HCT116 (cell line): ENCODE results near the gene CUBN. TPM values are rescaled to one million over a fixed set of nuclear protein-coding genes. Genes with fewer than 3 reads are reported as not detected.

Experiments used
- ATAC-seq: fragments of 200-7000 bp; cut with Tn5 transposase; 2 replicates; pipeline ENCODE4 v1.9.1; 2020; ENCODE audit warnings: mild to moderate bottlenecking, moderate library complexity
- BruUV-seq: library from RNA; stranded (reverse); fragments of 400-500 nt; replicated peaks from 2 replicates; lab custom pipeline; 2021; lab: Mats Ljungman, UMichigan
- CTCF ChIA-PET: fragments of 300-600 bp; sonication (Branson Sonifier 250); formaldehyde crosslinking; loops from one replicate; lab custom pipeline; 2021; ENCODE audit warnings: antibody characterized with exemption; lab: Charles Lee
- POLR2A ChIA-PET: fragments of 300-600, 350-600 bp; sonication (Branson Sonifier 250); formaldehyde crosslinking; loops from one replicate; lab custom pipeline; 2021; ENCODE audit warnings: antibody characterized with exemption; lab: Charles Lee
- RAD21 ChIA-PET, 2 experiments: fragments of 300-600 bp; sonication (Branson Sonifier 250); formaldehyde crosslinking; loops; one replicate each; lab custom pipeline; 2023; ENCODE audit warnings: low total read pairs in 2 of 2; ENCODE audit not compliant: uncharacterized antibody in 2 of 2, unreplicated experiment in 2 of 2, low non-redundant PET in 1 of 2; lab: Charles Lee
- DNase-seq: peaks from one replicate; pipeline ENCODE4 v3.0.0-alpha.2; 2010; ENCODE audit warnings: low read depth, low spot score
- H2AFZ ChIP-seq: fragments of 200-600 bp; shearing (Covaris generic), sonication (generic); 2 replicates; pipeline ENCODE4 v1.6.1; 2017; ENCODE audit warnings: low read depth, mixed run types, mixed read lengths, antibody characterized with exemption, low read length; ENCODE audit not compliant: poor library complexity, severe bottlenecking
- H3K27ac ChIP-seq: 2 replicates; pipeline ENCODE4 v1.5.1; 2012; ENCODE audit warnings: low read depth, low read length
- H3K27me3 ChIP-seq: fragments of 200-600 bp; sonication (generic); 2 replicates; pipeline ENCODE4 v1.6.1; 2016; ENCODE audit warnings: mixed run types, low read length, mixed read lengths; ENCODE audit not compliant: insufficient read depth
- H3K36me3 ChIP-seq, 2 experiments: fragments of 200-500 bp in 1 of 2; fragments of 200-600 bp in 1 of 2; sonication (Bioruptor generic) in 1 of 2; sonication (generic) in 1 of 2; 2 replicates each; pipeline versions ENCODE4 v1.5.1 to v1.6.1; 2014 to 2016; ENCODE audit warnings: low read length in 2 of 2, inconsistent platforms in 1 of 2, mixed read lengths in 1 of 2, mixed run types in 1 of 2; ENCODE audit not compliant: insufficient read depth in 2 of 2, control insufficient read depth in 1 of 2
- H3K4me1 ChIP-seq, 2 experiments: fragments of 200-600 bp in 1 of 2; sonication (generic) in 1 of 2; 2 replicates each; pipeline versions ENCODE4 v1.5.1 to v1.6.1; 2012 to 2017; ENCODE audit warnings: low read length in 2 of 2, inconsistent platforms in 1 of 2, mild to moderate bottlenecking in 1 of 2, mixed read lengths in 1 of 2, mixed run types in 1 of 2, moderate library complexity in 1 of 2; ENCODE audit not compliant: insufficient read depth in 2 of 2, control insufficient read depth in 1 of 2
- H3K4me2 ChIP-seq: fragments of 200-600 bp; sonication (generic); 2 replicates; pipeline ENCODE4 v1.6.1; 2017; ENCODE audit warnings: mixed run types, low read length, mixed read lengths
- H3K4me3 ChIP-seq, 2 experiments: fragments of 200-600 bp in 1 of 2; sonication (generic) in 1 of 2; replicated peaks in 1 of 2; 2 replicates each; pipeline ENCODE4 v1.5.1; 2011 to 2016; ENCODE audit warnings: low read length in 2 of 2, control low read depth in 1 of 2, low read depth in 1 of 2, mild to moderate bottlenecking in 1 of 2, mixed read lengths in 1 of 2, mixed run types in 1 of 2
- H3K79me2 ChIP-seq: fragments of 200-600 bp; sonication (generic); 2 replicates; pipeline ENCODE4 v1.6.1; 2017; ENCODE audit warnings: mild to moderate bottlenecking, mixed run types, low read length, moderate library complexity, mixed read lengths; ENCODE audit not compliant: insufficient read depth
- H3K9ac ChIP-seq: fragments of 200-600 bp; sonication (generic); 2 replicates; pipeline ENCODE4 v1.6.1; 2016; ENCODE audit warnings: low read length, mixed read lengths
- H3K9me2 ChIP-seq: fragments of 200-600 bp; sonication (generic), shearing (Covaris generic); 2 replicates; pipeline ENCODE4 v1.6.1; 2017; ENCODE audit warnings: mixed run types, mild to moderate bottlenecking, moderate library complexity; ENCODE audit not compliant: insufficient read depth
- H3K9me3 ChIP-seq, 2 experiments: fragments of 200-500 bp in 1 of 2; fragments of 200-600 bp in 1 of 2; sonication (Bioruptor generic) in 1 of 2; sonication (generic) in 1 of 2; 2 replicates each; pipeline ENCODE4 v1.6.1; 2014 to 2017; ENCODE audit warnings: low read length in 2 of 2, mixed read lengths in 2 of 2, inconsistent platforms in 1 of 2, low read depth in 1 of 2, mild to moderate bottlenecking in 1 of 2, mixed run types in 1 of 2, moderate library complexity in 1 of 2; ENCODE audit not compliant: control insufficient read depth in 1 of 2, insufficient read depth in 1 of 2
- H4K20me1 ChIP-seq: fragments of 200-600 bp; sonication (generic), shearing (Covaris generic); 2 replicates; pipeline ENCODE4 v1.6.1; 2017; ENCODE audit warnings: mixed run types, mild to moderate bottlenecking, moderate library complexity; ENCODE audit not compliant: insufficient read depth
- ELF1 ChIP-seq: IDR thresholded peaks from 2 replicates; pipeline ENCODE4 v1.6.1; 2012; ENCODE audit warnings: low read depth, borderline replicate concordance
- EZH2 ChIP-seq: fragments of 200-600 bp; sonication (generic); IDR thresholded peaks from 2 replicates; pipeline ENCODE4 v1.6.1; 2017; ENCODE audit warnings: antibody characterized with exemption, mixed run types
- EZH2phosphoT487 ChIP-seq: fragments of 200-600 bp; IDR thresholded peaks from 2 replicates; pipeline ENCODE4 v1.6.1; 2018; ENCODE audit warnings: antibody characterized with exemption, borderline replicate concordance
- FOSL1 ChIP-seq: IDR thresholded peaks from 2 replicates; pipeline ENCODE4 v1.6.1; 2012; ENCODE audit warnings: low read depth
- JUND ChIP-seq: IDR thresholded peaks from 2 replicates; pipeline ENCODE4 v1.6.1; 2012
- POLR2AphosphoS5 ChIP-seq: IDR thresholded peaks from 2 replicates; pipeline ENCODE4 v1.6.1; 2011; ENCODE audit warnings: mild to moderate bottlenecking, low read depth, low read length, moderate library complexity
- SRF ChIP-seq: IDR thresholded peaks from 2 replicates; pipeline ENCODE4 v1.6.1; 2012; ENCODE audit warnings: low read depth
- YY1 ChIP-seq: IDR thresholded peaks from 2 replicates; pipeline ENCODE4 v1.6.1; 2011; ENCODE audit warnings: low read length, low read depth, moderate library complexity, mild to moderate bottlenecking; ENCODE audit not compliant: insufficient replicate concordance; ENCODE audit errors: extremely low read depth
- ZBTB33 ChIP-seq: IDR thresholded peaks from 2 replicates; pipeline ENCODE4 v1.6.1; 2011; ENCODE audit warnings: mild to moderate bottlenecking, low read length, moderate library complexity; ENCODE audit not compliant: insufficient replicate concordance; ENCODE audit errors: extremely low read depth
- intact Hi-C: fragments of 100-400 bp; cut with micrococcal nuclease; formaldehyde crosslinking; loops from 2 replicates; pipeline ENCODE4 v1.10.0; 2022
- total RNA-seq: library from RNA; stranded (reverse); gene quantifications from one replicate; pipeline ENCODE4 v1.2.1, GENCODE V29; 2021; ENCODE audit not compliant: unreplicated experiment

Gene CUBN
- total RNA-seq, 1 experiment from 2014 or later: 1.2 TPM

GRCh38 chr10:16966991-16967865, 162.4 kb downstream of the CUBN start:
- peak overlapping the region; percentile 3 for H2AFZ ChIP-seq
- DNase-seq (no peak), ATAC-seq (no peak)
- no peak overlapping the region for H3K27ac ChIP-seq
- H3K79me2 ChIP-seq: no peaks in the 10 kb centered on the region
- RAD21 ChIA-PET: no interaction called here
- no peaks in the 10 kb centered on the region for H3K27me3 ChIP-seq
- POLR2A ChIA-PET: no interaction called here
- peaks cover 22 to 36% of the 10 kb centered on the region in 2 experiments for H3K4me1 ChIP-seq
- intact Hi-C loops: no loop called here
- CTCF ChIA-PET: no interaction called here
- BruUV-seq: no TSS peak
- no peaks in the 10 kb centered on the region for H3K9me2 ChIP-seq
- no peak for TF ChIP-seq EZH2
- no peak for TF ChIP-seq FOSL1
- no peak for TF ChIP-seq YY1
- no peak for TF ChIP-seq SRF
- no peak for TF ChIP-seq POLR2AphosphoS5
- no peak for TF ChIP-seq ELF1
- no peak for TF ChIP-seq JUND
- no peak for TF ChIP-seq EZH2phosphoT487
- no peak for TF ChIP-seq ZBTB33
- H4K20me1 ChIP-seq: no peaks in the 10 kb centered on the region
- no peaks in the 10 kb centered on the region for H3K36me3 ChIP-seq
- no peak overlapping the region for H3K4me3 ChIP-seq
- H3K9ac ChIP-seq: no peak overlapping the region
- no peaks in the 10 kb centered on the region for H3K9me3 ChIP-seq
- peak overlapping the region; percentile 67 for H3K4me2 ChIP-seq
